ENCODE measurements around the gene RPF1. TPM values are rescaled to one million over a fixed set of nuclear protein-coding genes. Genes with fewer than 3 reads are reported as not detected.
A peak's percentile ranks its signal among the peaks of the same experiment; 100 is the strongest.

RPF1 gene
- total and polyA plus RNA-seq, 2 experiments from 2014 or later = 31.5 to 35.3 TPM

DNA sequence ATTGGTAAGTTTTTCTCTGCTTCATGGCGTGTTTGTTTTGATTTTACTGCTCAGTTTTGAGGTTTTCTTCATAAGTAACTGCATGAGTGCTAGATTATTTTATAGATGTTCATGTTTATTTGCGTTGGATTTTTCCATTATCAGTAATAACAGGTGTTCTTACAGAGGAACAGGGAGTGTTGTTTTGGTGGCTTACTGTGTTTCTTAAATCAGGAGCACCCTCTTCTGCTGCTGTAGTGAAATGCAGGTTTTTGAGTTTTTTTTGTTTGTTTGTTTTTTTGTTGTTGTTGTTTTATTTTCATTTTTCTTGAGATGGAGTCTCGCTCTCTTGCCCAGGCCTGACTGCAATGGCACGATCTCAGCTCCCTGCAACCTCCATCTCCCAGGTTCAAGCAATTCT, 62.6 kb downstream of the RPF1 start:
- H3K9me3 ChIP-seq (ENCODE audit: low read depth) = no peaks in the 10 kb centered on the region
- no peak overlapping the region for H3K4me3 ChIP-seq
- TF ChIP-seq, protein P1, sequence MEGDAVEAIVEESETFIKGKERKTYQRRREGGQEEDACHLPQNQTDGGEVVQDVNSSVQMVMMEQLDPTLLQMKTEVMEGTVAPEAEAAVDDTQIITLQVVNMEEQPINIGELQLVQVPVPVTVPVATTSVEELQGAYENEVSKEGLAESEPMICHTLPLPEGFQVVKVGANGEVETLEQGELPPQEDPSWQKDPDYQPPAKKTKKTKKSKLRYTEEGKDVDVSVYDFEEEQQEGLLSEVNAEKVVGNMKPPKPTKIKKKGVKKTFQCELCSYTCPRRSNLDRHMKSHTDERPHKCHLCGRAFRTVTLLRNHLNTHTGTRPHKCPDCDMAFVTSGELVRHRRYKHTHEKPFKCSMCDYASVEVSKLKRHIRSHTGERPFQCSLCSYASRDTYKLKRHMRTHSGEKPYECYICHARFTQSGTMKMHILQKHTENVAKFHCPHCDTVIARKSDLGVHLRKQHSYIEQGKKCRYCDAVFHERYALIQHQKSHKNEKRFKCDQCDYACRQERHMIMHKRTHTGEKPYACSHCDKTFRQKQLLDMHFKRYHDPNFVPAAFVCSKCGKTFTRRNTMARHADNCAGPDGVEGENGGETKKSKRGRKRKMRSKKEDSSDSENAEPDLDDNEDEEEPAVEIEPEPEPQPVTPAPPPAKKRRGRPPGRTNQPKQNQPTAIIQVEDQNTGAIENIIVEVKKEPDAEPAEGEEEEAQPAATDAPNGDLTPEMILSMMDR (IDR thresholded peaks at IDR 0.05; ENCODE audit: poor library complexity) = peak; percentile 27
- TF ChIP-seq EZH2 (IDR thresholded peaks at IDR 0.05; ENCODE audit: borderline replicate concordance) (no peak), EZH2phosphoT487 (IDR thresholded peaks at IDR 0.05; ENCODE audit: low read depth, severe bottlenecking, unreplicated experiment) (no peak)
- no peak overlapping the region for H3K4me2 ChIP-seq
- no peak overlapping the region for H2AFZ ChIP-seq
- H3K9me2 ChIP-seq (replicated peaks; ENCODE audit: insufficient read depth) = no peaks in the 10 kb centered on the region
- whole genome bisulfite sequencing (ENCODE audit: low lambda C conversion rate, missing lambda C conversion rate) = 82% methylated on average over 4 of the region's 4 CpGs
- no peaks in the 10 kb centered on the region for H3K27me3 ChIP-seq
- peak overlapping the region; percentile 7 for H3K27ac ChIP-seq
- H3K79me2 ChIP-seq = no peaks in the 10 kb centered on the region
- H3K4me1 ChIP-seq (ENCODE audit: insufficient read depth) = no peaks in the 10 kb centered on the region
- no peaks in the 10 kb centered on the region for H4K20me1 ChIP-seq (ENCODE audit: insufficient read depth, poor library complexity, severe bottlenecking)
- no peak for DNase-seq (ENCODE audit: low spot score)
- no peaks in the 10 kb centered on the region for H3K36me3 ChIP-seq (replicated peaks; ENCODE audit: insufficient read depth, low read depth)

Other genes with a start within 250 kb of the RPF1 start
- 1.3 and 2.4 TPM in 2 replicates for gene SAMD13, start 177.6 kb upstream of the RPF1 start, total RNA-seq
- gene SAMD13, start 177.6 kb upstream of the RPF1 start, polyA plus RNA-seq = 0.88 and 2.6 TPM in 2 replicates
- 0.68 TPM in 1 of 2 replicates, not detected in the other for gene DNASE2B, start 80.8 kb upstream of the RPF1 start, total RNA-seq
- gene DNASE2B, start 80.8 kb upstream of the RPF1 start, polyA plus RNA-seq = 0.32 TPM in 1 of 2 replicates, not detected in the other
- 0.90 and 2.6 TPM in 2 replicates for gene SPATA1, start 27.1 kb downstream of the RPF1 start, total RNA-seq
- gene SPATA1, start 27.1 kb downstream of the RPF1 start, polyA plus RNA-seq = 0.70 and 1.4 TPM in 2 replicates
- gene GNG5, start 27.3 kb downstream of the RPF1 start, total RNA-seq = 131 and 145 TPM in 2 replicates
- 542 and 573 TPM in 2 replicates for gene GNG5, start 27.3 kb downstream of the RPF1 start, polyA plus RNA-seq
- gene CTBS, start 95.2 kb downstream of the RPF1 start, total RNA-seq = 20.3 and 25.4 TPM in 2 replicates
- gene CTBS, start 95.2 kb downstream of the RPF1 start, polyA plus RNA-seq = 33.6 and 38.3 TPM in 2 replicates
- gene SSX2IP, start 211.2 kb downstream of the RPF1 start, total RNA-seq = 38.0 and 39.9 TPM in 2 replicates
- gene SSX2IP, start 211.2 kb downstream of the RPF1 start, polyA plus RNA-seq = 17.1 and 26.5 TPM in 2 replicates

Data from hepatocyte (in vitro differentiated cells).